SW 1271 (cell line): Measurements from ENCODE around the gene MAB21L4.

ENCODE experiments used
- DNase-seq, 2 experiments: peaks; one replicate each; lab custom pipeline; 2025; lab: John Stamatoyannopoulos, UW

Gene MAB21L4

DNA sequence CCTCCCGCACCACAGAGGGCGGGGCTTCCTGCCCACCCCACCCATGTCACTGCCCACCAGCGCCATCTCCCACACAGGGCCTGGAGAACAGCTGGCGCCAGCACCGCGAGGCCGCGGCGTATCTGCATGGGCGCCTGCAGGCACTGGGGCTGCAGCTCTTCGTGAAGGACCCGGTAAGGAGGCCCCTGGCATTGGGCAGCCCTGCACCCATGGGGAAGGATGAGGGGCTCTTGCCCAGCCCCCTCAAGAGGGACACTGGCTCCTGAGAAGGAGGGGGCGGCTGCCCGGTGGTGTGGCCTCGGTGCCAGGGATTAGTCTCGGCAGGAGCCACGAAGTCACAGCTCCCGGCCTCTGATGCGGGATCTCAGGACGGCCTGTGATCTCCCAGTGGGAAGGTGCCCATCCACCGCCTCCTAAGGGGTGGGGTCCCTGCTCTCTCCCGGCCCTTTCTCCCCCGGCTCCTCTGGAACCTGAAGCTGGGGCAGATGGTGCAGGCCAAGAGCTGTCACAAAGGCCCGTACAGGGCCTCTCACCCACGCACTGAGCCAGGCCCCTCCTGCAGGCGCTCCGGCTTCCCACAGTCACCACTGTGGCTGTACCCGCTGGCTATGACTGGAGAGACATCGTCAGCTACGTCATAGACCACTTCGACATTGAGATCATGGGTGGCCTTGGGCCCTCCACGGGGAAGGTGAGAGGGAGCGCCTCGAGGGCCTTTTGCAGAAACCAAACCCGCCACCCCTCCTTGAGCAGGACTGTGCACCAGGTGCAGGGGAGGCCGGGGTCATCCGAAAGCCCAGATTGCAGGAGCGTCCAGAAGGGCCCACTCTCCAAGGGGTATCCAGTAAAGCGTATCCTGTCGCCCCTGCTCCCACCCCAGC lies 18.3 kb downstream of the MAB21L4 start:
- DNase-seq: no peak

GRCh38 chr2:240876475-240877251 lies 19.3 kb downstream of the MAB21L4 start:
- DNase-seq: no peak

DNA sequence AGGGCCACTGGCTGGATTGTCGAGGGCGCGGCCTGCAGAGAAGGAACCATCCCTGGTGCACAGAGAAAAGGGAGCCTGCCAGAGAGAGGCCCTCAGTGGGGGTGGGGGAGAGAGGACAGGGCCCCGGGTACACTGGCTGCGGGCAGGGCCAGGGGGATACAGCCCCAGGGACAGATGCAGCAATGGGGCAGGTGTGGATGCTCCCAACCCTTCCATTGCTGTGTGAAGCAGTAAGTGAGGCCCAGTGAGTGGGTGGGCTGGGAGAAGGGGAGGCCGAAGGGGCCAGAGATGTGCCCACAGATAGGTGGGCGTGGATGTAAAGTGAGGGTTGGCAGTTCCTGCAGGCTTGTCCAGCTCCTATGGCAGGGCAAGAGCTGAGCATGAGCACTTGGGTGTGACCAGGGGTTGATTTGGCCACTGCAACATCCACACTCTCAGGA lies 19.9 kb downstream of the MAB21L4 start:
- no peak for DNase-seq

DNA sequence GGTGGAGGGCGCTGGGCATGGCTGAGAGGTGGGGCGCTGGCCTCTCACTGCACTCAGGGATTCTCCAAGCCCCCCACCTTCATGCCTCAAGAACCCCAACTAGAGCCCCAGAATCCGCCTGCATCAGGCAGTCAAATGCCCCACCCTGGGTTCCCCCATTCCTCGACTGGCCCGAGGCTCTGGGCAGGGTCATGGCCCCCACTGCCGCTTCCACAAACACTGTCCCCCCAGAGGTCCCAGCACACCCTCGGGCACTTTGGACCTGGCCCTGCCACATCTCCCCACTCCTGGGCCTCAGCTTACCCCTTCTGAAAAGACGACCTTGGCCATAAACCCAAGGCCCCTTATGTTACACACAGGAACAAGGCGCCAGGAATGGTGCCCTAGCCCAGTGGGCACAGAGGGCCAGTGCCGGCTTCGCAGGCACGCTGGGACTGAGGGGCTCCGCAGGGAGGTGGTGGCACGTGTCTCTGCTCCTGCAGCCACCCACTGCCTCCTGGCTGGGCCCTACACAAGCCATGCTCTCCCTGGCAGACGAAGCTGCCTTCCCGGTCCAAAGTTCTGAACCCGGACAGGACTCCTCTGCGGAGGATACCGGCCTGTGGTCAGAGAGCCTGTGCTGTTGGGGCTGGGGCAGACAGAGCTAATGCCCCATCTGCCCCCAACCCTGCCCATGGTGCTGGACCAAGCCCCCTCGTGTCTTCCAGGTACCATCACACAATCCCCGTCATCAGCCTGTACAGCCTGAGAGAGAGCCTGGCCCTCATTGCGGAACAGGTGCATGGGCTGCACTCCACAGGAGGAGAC lies 20.5 kb downstream of the MAB21L4 start:
- DNase-seq: no peak

DNA sequence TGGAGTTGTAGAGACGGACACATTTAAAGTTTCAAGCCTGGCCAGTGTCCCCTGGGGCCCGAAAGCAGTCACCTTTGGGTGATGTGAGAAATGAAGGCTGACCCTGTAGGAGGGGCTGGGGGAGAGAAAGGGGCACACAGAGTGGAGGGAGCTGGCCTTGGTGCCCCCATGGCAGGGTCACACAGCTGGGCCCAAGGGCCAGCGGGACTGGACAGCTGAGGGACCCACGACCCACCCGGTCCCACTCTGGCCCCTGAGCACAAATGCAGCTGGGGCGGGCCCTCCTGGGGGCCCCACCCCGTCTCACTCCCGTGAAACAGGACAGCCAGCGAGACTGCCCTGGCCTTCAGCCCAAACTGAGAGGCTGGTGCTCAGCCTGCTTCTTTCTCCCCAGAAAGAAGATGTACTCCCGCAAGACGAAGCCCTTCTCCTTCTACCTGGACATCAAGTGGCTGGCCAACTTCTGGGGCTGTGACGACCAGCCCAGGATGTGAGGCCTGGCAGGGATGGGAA lies 21.2 kb downstream of the MAB21L4 start:
- DNase-seq: no peak

DNA sequence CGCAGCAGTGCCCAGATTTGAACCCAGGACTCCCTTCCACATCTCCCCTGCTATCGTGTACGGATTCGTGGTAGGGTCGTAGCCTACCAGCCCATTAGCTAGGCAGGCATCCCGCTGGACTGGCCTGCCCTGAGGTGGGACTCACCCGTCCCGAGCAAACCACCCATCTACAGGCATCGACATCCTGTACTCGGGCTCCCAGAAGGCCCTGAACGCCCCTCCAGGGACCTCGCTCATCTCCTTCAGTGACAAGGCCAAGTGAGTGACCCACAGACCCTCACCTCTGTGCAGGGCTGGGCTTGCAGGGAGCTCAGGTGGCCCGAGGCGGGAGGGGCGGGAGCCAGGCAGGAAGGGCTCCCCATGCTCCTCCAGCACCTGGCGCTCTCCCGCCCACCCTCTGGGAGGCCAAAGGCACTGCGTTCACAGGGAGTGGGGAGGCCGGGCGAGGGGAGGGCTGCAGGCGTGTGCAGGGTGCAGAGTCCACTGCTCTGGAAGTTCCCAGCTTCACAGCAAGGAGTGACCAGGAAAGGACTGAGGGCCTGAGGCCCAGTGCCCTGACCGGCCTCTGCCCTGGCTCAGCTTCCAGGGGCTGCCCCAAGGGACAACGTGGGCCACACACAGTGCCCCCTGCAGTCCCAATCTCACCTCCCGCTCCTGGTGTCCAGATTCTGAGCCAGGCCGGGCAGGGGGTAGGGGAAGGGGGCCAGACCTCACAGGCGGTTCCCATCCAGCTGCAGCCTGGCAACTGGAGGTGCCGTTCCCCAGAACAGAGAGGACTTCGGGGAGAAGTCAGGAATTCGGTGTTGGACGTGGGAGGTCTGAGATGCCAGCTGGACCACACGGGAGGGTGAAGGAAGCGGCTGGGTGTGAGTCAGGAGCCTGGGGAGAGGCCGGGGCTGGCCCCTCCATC lies 21.9 kb downstream of the MAB21L4 start:
- no peak for DNase-seq

DNA sequence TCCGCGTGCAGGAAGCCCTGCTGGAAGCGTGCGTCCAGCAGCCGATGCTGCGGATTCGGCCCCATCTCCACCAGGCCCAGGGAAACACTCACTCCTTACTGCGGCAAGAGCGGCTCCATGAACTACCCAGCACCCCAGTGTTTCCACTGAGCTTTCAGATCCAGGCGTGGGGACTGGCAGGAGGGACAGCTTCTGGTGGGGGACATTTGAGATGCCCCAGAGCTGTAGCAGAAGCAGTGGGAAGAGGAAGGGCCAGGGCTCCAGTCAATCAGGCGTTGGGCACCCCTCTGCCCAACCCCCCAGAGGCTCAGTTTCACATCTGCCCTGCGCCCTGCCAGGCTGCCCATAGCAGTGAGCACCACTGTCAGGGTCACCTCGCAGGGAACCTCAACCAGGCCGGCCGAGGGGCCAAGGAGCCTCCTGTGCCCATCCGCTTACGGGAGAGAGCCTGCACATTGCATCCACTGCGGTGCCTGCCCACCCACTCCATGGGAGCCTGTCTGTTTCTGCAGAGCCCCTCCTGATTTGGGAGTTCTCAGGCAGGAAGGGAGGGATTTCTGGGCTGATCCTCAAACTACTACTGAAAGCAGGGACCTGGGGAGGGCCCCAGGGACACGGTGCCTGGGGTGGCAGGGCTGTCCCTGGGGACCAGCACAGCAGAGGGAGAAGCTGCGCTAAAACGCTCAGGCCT lies 22.7 kb downstream of the MAB21L4 start:
- no peak for DNase-seq

- DNase-seq: no peak
These were observed 23.4 kb downstream of the MAB21L4 start for GRCh38 chr2:240872317-240873097.

GRCh38 chr2:240871071-240871958 lies 24.6 kb downstream of the MAB21L4 start:
- DNase-seq: no peak

DNA sequence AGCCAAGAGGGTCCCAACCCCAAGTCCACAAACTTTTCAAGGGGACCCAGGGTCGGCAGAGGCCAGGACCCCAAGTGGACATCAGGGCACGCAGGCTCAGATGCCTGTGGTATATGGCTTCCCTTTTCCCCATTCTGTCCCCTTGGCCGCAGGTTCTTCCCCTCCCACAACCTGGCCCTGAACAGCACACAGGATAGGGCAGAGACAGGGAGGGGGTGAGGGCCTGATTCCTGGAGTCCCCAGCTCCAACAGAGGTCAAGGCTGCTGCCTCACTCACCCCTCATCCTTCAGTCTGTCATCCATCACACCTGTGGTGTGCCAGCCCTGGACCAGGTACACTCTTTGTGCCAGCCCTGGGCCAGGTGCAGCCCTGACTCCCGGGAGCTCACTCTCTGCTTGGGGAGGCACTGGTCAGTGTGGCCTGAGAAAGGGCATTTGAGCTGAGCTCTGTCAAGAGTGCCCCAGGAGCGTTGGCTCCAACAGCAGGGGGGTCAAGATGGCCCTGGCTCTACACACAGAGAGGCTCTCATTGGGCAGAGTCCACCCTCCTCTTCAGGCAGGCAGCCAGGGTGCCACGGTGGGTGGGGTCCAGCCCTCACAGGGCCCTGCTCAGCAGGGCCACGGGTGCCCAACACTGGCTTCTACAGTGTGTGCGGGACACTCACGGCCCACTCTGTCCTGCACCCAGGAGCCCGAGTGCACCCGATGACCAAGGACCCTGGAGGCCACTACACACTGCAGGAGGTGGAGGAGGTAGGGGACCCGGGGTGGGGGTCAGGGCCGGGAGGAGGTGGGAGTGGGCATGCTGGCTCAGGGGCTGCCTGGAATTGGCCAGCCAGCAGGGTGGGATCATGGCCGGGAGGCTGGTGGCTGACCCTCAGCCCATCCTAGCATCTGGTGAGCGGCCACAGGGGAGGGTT lies 25.7 kb downstream of the MAB21L4 start:
- DNase-seq: no peak

- no peak for DNase-seq
These were observed 26.6 kb downstream of the MAB21L4 start for GRCh38 chr2:240869109-240869955.

- DNase-seq: no peak
These were observed 27.5 kb downstream of the MAB21L4 start, which contains the start of gene AGXT for GRCh38 chr2:240868286-240869108. Gene AGXT (plus strand): TSS chr2:240868824. CDS start chr2:240868866, 42 bp downstream.

- DNase-seq: no peak
These were observed 30.6 kb downstream of the MAB21L4 start for GRCh38 chr2:240865391-240865790.

GRCh38 chr2:240864475-240864874 lies 31.5 kb downstream of the MAB21L4 start:
- no peak for DNase-seq

DNA sequence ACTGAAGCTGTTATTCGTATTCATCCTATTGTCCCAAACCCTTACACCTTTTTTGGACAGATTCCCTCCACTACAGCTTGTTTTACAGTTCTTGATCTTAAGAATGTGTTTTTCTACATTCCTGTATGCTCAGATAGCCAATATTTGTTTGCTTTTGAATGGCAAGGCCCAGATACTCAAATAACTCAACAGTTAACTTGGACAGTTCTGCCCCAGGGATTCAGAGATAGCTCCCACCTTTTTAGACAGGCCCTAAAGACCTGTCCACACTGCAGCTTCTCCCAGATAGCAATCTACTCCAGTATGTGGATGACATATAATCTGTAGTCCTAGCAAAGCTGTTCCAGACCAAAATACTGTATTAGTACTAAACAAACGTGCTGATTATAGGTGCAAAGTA lies 34.4 kb downstream of the MAB21L4 start:
- DNase-seq: no peak
